Ovary (tissue), 3 donors: ENCODE measurements around the gene CD300LB.

Experiments
- POLR2A ChIP-seq: fragments of 450-650 bp; IDR thresholded peaks from one replicate; pipeline ENCODE4 v1.6.1; 2017; ENCODE audit warnings: antibody characterized with exemption, mild to moderate bottlenecking, moderate library complexity
- TF ChIP-seq, protein P1 (sequence below), 3 donors: fragments of 450-650 bp in 2 of 3; fragments of 200-600 bp in 1 of 3; IDR thresholded peaks; one replicate each; pipeline versions ENCODE4 v1.5.1 to v1.8.0; 2016 to 2022; ENCODE audit warnings: antibody characterized with exemption in 3 of 3, mild to moderate bottlenecking in 1 of 3
- donor health status: DM: no; HTN: no; CAD: no.

- TF ChIP-seq, protein P1, sequence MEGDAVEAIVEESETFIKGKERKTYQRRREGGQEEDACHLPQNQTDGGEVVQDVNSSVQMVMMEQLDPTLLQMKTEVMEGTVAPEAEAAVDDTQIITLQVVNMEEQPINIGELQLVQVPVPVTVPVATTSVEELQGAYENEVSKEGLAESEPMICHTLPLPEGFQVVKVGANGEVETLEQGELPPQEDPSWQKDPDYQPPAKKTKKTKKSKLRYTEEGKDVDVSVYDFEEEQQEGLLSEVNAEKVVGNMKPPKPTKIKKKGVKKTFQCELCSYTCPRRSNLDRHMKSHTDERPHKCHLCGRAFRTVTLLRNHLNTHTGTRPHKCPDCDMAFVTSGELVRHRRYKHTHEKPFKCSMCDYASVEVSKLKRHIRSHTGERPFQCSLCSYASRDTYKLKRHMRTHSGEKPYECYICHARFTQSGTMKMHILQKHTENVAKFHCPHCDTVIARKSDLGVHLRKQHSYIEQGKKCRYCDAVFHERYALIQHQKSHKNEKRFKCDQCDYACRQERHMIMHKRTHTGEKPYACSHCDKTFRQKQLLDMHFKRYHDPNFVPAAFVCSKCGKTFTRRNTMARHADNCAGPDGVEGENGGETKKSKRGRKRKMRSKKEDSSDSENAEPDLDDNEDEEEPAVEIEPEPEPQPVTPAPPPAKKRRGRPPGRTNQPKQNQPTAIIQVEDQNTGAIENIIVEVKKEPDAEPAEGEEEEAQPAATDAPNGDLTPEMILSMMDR (IDR thresholded peaks at IDR 0.05): no peak
- no peak for TF ChIP-seq POLR2A
Measured at GRCh38 chr17:74544991-74545842, 13.9 kb upstream of the CD300LB start.
